GM19328 (cell line): Measurements from ENCODE around the gene STON2.

ENCODE experiments used
- ATAC-seq: cut with Tn5 transposase; IDR thresholded peaks from one replicate; pipeline ENCODE4 v1.9.1; 2021; ENCODE audit warnings: mild to moderate bottlenecking, moderate library complexity; ENCODE audit not compliant: unreplicated experiment

Gene STON2

GRCh38 chr14:81418057-81418790 is 18.1 kb upstream of the STON2 start:
- no peak for ATAC-seq

GRCh38 chr14:81416981-81417380 is 16.9 kb upstream of the STON2 start:
- no peak for ATAC-seq

- ATAC-seq, result no peak
These were observed 16.2 kb upstream of the STON2 start for GRCh38 chr14:81416194-81416952.

- ATAC-seq, result no peak
These were observed 15.7 kb upstream of the STON2 start for GRCh38 chr14:81415781-81416180.

GRCh38 chr14:81414123-81414522 is 14.0 kb upstream of the STON2 start:
- no peak for ATAC-seq

GRCh38 chr14:81412779-81413178 is 12.7 kb upstream of the STON2 start:
- ATAC-seq, result no peak

- ATAC-seq, result no peak
These were observed 8.5 kb upstream of the STON2 start for GRCh38 chr14:81408595-81408994.

- ATAC-seq, result no peak
These were observed 6.7 kb upstream of the STON2 start for GRCh38 chr14:81406863-81407262.

GRCh38 chr14:81402123-81402495 is 2.0 kb upstream of the STON2 start:
- peak; percentile 34 for ATAC-seq

GRCh38 chr14:81401420-81402122 is 1.4 kb upstream of the STON2 start:
- peak; percentile 52 for ATAC-seq

- no peak for ATAC-seq
These were observed 728 bp upstream of the STON2 start for GRCh38 chr14:81400852-81401251.

GRCh38 chr14:81398196-81398891 is 1.8 kb downstream of the STON2 start:
- no peak for ATAC-seq

GRCh38 chr14:81396113-81396512 is 4.0 kb downstream of the STON2 start:
- ATAC-seq, result no peak

GRCh38 chr14:81394739-81395138 is 5.4 kb downstream of the STON2 start:
- no peak for ATAC-seq

- ATAC-seq, result no peak
These were observed 7.0 kb downstream of the STON2 start for GRCh38 chr14:81392976-81393643.

GRCh38 chr14:81392052-81392451 is 8.1 kb downstream of the STON2 start:
- no peak for ATAC-seq

GRCh38 chr14:81390696-81391095 is 9.4 kb downstream of the STON2 start:
- ATAC-seq, result no peak

- no peak for ATAC-seq
These were observed 11.8 kb downstream of the STON2 start for GRCh38 chr14:81388336-81388735.

- no peak for ATAC-seq
These were observed 13.8 kb downstream of the STON2 start for GRCh38 chr14:81386290-81386745.

- ATAC-seq, result no peak
These were observed 14.2 kb downstream of the STON2 start for GRCh38 chr14:81385886-81386285.

- ATAC-seq, result no peak
These were observed 14.7 kb downstream of the STON2 start for GRCh38 chr14:81385419-81385818.
